Subcutaneous adipose tissue (tissue), 4 donors: ENCODE data around the gene SLC9A2. TPM values are rescaled to one million over a fixed set of nuclear protein-coding genes. Genes with fewer than 3 reads are reported as not detected.

Experiments
- CTCF ChIP-seq: fragments of 450-650 bp; IDR thresholded peaks from one replicate; pipeline ENCODE4 v1.5.1; 2016; ENCODE audit warnings: low read depth, mild to moderate bottlenecking, control low read depth, antibody characterized with exemption, moderate library complexity
- total RNA-seq, 4 donors: library from RNA; depleted of rRNA; stranded (reverse); fragments of >200 nt; gene quantifications; one replicate each; pipeline ENCODE4 v1.1.0, GENCODE V29; 2016

SLC9A2 gene
- total RNA-seq, 4 donors from 2014 or later: under 0.01 to 0.49 (median 0.17) TPM; not detected in 1

GRCh38 chr2:102690012-102690411 is 70.7 kb downstream of the SLC9A2 start:
- TF ChIP-seq CTCF: no peak

GRCh38 chr2:102696463-102696862 is 77.1 kb downstream of the SLC9A2 start:
- TF ChIP-seq CTCF: no peak

- no peak for TF ChIP-seq CTCF
These were observed 79.2 kb downstream of the SLC9A2 start for GRCh38 chr2:102698369-102699111.

GRCh38 chr2:102703305-102703704 is 84.0 kb downstream of the SLC9A2 start:
- no peak for TF ChIP-seq CTCF

- TF ChIP-seq CTCF: no peak
These were observed 84.4 kb downstream of the SLC9A2 start for GRCh38 chr2:102703748-102704147.

GRCh38 chr2:102704531-102704930 is 85.2 kb downstream of the SLC9A2 start:
- no peak for TF ChIP-seq CTCF

- no peak for TF ChIP-seq CTCF
These were observed 88.7 kb downstream of the SLC9A2 start for GRCh38 chr2:102707796-102708695.
